Measurements from ENCODE around the gene TRIM69.

GRCh38 chr15:44812029-44812517 lies 75.7 kb downstream of the TRIM69 start:
- TF ChIP-seq USF2 (IDR thresholded peaks at IDR 0.05; ENCODE audit: low read depth, low read length) (no peak), CTCF (conservative IDR thresholded peaks at IDR 0.05; ENCODE audit: low read depth, low read length) (no peak), SMC3 (IDR thresholded peaks at IDR 0.05; ENCODE audit: low read depth, low read length) (no peak), RFX5 (IDR thresholded peaks at IDR 0.05; ENCODE audit: low read depth, low read length) (no peak), CHD1 (IDR thresholded peaks at IDR 0.05; ENCODE audit: low read depth, low read length) (no peak), POLR2A (IDR thresholded peaks at IDR 0.05; ENCODE audit: low read depth, low read length) (no peak), MXI1 (IDR thresholded peaks at IDR 0.05; ENCODE audit: borderline replicate concordance, low read depth, low read length) (no peak)

Measured in IMR-90 (cell line).